NB4 (cell line): ENCODE results near the gene MST1.

Source experiments
- DNase-seq: peaks from one replicate; pipeline ENCODE4 v3.0.0; 2010; ENCODE audit warnings: low read depth
- H3K4me3 ChIP-seq: one replicate; pipeline ENCODE4 v1.5.1; 2011; ENCODE audit warnings: mild to moderate bottlenecking, low read depth, low read length, moderate library complexity
- MYC ChIP-seq: IDR thresholded peaks from 2 replicates; pipeline ENCODE4 v1.6.1; 2011; ENCODE audit warnings: low read depth, low read length
- POLR2A ChIP-seq: IDR thresholded peaks from 2 replicates; pipeline ENCODE4 v1.6.1; 2011; ENCODE audit warnings: mild to moderate bottlenecking; ENCODE audit not compliant: insufficient read length; ENCODE audit errors: extremely low read depth
- TF ChIP-seq, protein P1 (sequence below): IDR thresholded peaks from 2 replicates; pipeline ENCODE4 v1.6.1; 2011; ENCODE audit warnings: low read depth, low read length
- TF ChIP-seq, protein P2 (sequence below): IDR thresholded peaks from one replicate; pipeline ENCODE4 v1.5.1; 2012; ENCODE audit warnings: low read depth, low read length

Gene MST1

DNA sequence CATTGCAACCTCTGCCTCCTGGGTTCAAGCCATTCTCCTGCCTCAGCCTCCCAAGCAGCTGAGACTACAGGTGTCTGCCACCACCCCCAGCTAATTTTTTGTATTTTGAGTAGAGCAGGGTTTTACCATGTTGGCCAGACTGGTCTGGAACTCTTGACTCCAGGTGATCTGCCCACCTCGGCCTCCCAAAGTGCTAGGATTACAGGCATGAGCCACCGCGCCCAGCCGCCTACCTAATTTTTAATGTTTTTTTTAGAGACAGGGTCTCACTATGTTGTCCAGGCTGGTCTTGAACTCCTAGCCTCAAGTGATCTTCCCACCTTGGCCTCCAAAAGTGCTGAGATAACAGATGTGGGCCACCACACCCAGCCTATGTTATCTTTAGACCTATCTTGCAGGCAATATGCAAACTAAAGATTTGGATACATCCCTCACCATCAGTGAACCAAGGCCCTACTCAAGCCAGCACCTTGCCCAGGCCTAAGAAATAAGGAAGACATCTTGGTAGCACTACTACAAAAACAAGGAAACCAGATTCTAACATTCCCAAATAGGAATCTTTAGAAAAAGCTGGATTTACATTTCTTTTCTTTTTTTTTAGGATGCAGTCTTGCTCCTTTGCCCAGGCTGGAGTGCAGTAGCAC, 40.8 kb upstream of the MST1 start:
- TF ChIP-seq POLR2A (no peak), MYC (no peak)
- TF ChIP-seq, protein P1, sequence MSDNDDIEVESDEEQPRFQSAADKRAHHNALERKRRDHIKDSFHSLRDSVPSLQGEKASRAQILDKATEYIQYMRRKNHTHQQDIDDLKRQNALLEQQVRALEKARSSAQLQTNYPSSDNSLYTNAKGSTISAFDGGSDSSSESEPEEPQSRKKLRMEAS = no peak
- TF ChIP-seq, protein P2, sequence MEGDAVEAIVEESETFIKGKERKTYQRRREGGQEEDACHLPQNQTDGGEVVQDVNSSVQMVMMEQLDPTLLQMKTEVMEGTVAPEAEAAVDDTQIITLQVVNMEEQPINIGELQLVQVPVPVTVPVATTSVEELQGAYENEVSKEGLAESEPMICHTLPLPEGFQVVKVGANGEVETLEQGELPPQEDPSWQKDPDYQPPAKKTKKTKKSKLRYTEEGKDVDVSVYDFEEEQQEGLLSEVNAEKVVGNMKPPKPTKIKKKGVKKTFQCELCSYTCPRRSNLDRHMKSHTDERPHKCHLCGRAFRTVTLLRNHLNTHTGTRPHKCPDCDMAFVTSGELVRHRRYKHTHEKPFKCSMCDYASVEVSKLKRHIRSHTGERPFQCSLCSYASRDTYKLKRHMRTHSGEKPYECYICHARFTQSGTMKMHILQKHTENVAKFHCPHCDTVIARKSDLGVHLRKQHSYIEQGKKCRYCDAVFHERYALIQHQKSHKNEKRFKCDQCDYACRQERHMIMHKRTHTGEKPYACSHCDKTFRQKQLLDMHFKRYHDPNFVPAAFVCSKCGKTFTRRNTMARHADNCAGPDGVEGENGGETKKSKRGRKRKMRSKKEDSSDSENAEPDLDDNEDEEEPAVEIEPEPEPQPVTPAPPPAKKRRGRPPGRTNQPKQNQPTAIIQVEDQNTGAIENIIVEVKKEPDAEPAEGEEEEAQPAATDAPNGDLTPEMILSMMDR = no peak
- no peak overlapping the region for H3K4me3 ChIP-seq
- DNase-seq = no peak

DNA sequence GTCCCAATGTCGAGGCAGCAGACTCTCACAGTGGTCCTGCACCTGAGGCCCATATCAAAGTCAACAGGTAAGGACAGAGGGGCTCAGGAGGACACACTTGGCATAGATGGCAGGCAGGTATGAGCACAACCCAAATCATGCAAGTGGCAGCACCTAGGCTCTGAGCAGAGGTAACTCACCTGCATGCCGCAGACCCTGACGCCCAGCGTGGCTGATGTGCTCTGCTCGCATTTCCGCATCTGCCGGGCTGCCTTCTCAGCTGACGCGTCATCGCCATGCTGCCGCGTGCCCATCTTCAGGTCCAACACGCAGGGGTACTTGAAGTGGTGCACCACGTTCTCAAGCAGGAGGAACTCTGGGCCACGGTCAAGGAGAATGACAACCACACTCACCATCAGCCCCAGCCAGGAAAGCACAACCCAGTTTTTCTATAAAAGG, 38.7 kb upstream of the MST1 start:
- TF ChIP-seq, protein P2 = no peak
- no peak overlapping the region for H3K4me3 ChIP-seq
- no peak for DNase-seq

DNA sequence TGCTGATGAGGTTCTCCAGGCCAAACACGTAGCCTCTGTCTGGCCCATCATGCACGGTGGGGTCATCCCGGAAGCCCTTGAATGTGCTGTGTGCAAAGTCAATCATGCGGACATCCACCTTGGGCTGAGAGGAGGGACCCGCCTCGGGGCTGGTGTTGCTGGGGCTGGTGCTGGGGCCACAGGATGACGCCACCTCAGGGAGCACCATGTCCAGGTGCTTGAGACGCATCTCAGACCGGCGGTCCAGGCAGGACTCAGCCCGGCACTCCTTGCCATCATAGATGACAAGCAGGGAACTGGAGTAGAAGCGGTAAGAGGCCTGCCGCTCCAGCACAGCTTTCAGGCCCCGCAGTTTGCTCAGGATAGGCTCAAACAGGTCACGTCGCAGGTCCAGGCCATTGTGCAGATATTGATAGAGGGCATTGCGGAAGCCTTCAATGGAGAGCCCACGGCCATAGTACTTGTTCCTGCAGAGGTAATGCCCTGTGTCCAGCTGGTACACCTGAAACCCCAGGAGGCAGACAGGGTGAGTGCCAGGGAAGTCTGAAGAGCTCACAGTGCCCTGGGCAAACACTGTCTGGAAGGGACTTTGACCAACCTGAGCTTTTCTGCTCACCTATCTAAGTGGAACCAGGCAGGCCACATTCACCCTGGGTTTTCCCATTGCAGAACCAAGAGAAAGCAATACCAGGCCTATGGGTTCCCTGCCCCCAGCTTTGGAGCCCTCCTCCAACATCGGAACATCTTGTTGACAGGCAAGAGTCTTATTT, 38.1 kb upstream of the MST1 start:
- no peak for DNase-seq
- TF ChIP-seq, protein P1 = no peak
- no peak for TF ChIP-seq POLR2A
- no peak for TF ChIP-seq MYC
- TF ChIP-seq, protein P2 = no peak
- H3K4me3 ChIP-seq = no peak overlapping the region

DNA sequence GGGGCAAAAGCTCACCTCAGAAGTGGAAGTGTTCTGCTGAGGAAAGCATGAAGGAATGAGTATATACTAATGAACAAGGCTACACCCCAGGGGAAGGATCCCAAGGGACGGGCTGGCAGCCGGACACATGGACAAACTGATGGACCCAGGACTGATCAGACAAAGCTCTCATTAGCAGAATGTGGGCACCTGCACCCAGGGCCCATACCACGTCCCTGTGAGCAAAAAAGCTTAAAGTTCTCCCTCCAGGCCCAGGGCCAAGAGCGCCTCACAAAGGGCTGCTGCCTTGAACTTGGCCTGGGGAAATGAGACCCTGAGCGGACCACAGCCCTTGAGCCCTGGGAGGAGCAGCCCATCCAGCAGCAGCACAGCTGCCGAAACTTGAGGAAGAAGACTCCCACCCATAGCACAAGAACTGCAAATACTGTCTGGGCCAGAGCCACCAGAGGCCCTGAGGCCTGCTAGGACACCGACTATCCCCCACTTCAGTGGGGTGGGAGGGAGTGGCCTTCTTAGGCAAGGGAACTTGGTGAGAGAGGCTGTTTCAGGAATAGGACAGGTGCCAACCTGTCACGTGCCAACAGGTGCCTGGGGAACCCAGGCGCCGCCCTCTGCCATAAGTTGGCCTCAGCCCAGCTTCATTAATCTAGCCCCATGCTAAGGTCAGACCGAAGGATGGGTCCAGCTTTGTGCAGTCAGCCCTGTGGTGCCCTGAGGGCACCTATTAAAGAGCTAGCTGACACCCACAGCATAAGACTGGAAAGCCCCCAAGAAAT, 36.8 kb upstream of the MST1 start:
- DNase-seq = no peak
- TF ChIP-seq, protein P1 = no peak
- TF ChIP-seq, protein P2 = no peak
- TF ChIP-seq POLR2A (no peak), MYC (no peak)
- H3K4me3 ChIP-seq = no peak overlapping the region

DNA sequence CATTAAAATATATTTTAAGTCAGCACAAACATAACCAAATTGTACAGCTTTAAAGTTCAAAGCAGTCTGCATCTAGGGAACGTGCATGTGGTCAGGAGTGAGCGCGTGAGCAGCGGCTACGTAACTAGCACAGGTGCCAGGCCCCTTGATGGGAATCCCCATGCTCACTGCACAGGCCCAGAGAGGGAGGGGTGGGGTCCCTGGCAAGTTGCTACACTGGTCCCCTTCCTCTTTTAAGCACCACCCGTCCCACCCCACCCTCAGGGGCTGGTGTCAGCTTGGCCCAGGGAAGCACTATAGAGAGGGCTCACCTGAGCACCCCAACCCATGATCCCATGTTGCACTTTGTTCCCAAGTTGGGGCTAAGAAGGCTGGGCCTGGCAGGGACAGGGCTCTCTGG, 35.3 kb upstream of the MST1 start:
- DNase-seq = no peak
- TF ChIP-seq, protein P2 = no peak
- TF ChIP-seq MYC (no peak), POLR2A (no peak)
- TF ChIP-seq, protein P1 = no peak
- H3K4me3 ChIP-seq = peak overlapping the region; percentile 58
